ENCODE measurements around the gene PCSK5.

- TF ChIP-seq, protein P1, sequence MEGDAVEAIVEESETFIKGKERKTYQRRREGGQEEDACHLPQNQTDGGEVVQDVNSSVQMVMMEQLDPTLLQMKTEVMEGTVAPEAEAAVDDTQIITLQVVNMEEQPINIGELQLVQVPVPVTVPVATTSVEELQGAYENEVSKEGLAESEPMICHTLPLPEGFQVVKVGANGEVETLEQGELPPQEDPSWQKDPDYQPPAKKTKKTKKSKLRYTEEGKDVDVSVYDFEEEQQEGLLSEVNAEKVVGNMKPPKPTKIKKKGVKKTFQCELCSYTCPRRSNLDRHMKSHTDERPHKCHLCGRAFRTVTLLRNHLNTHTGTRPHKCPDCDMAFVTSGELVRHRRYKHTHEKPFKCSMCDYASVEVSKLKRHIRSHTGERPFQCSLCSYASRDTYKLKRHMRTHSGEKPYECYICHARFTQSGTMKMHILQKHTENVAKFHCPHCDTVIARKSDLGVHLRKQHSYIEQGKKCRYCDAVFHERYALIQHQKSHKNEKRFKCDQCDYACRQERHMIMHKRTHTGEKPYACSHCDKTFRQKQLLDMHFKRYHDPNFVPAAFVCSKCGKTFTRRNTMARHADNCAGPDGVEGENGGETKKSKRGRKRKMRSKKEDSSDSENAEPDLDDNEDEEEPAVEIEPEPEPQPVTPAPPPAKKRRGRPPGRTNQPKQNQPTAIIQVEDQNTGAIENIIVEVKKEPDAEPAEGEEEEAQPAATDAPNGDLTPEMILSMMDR (IDR thresholded peaks at IDR 0.05; ENCODE audit: insufficient read depth, low read length, poor library complexity, severe bottlenecking), result no peak
- no peak for TF ChIP-seq EZH2phosphoT487 (conservative IDR thresholded peaks at IDR 0.05; ENCODE audit: low read length)
These were observed 481.4 kb downstream of the PCSK5 start for GRCh38 chr9:76371901-76372300.
